Tibial nerve (tissue), 3 donors: ENCODE results near the gene ANKRD42.

Source experiments
- POLR2A ChIP-seq, 2 donors: fragments of 450-650 bp; IDR thresholded peaks; one replicate each; pipeline ENCODE4 v1.6.1; 2017; ENCODE audit warnings: antibody characterized with exemption in 2 of 2, mild to moderate bottlenecking in 2 of 2, moderate library complexity in 2 of 2
- TF ChIP-seq, protein P1 (sequence below), 5 experiments: fragments of 200-600 bp in 3 of 5; fragments of 450-650 bp in 2 of 5; sonication (generic) in 3 of 5; IDR thresholded peaks; one replicate each; pipeline ENCODE4 v1.5.1; 2016 to 2019; ENCODE audit warnings: antibody characterized with exemption in 5 of 5, mild to moderate bottlenecking in 3 of 5, moderate library complexity in 2 of 5

DNA sequence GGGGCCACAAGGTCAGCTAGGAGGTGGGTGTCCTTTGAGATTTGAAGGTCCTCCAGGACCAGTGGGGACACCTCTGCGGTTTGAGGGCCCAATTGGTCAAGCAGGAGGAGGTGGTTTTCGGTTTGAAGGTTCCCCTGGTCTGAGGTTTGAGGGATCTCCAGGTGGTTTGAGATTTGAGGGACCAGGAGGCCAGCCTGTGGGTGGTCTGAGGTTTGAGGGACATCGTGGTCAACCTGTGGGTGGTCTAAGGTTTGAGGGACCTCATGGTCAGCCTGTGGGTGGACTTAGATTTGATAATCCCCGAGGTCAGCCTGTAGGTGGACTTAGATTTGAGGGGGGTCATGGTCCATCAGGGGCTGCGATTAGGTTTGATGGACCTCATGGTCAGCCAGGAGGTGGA is 24.8 kb upstream of the ANKRD42 start:
- TF ChIP-seq, protein P1, sequence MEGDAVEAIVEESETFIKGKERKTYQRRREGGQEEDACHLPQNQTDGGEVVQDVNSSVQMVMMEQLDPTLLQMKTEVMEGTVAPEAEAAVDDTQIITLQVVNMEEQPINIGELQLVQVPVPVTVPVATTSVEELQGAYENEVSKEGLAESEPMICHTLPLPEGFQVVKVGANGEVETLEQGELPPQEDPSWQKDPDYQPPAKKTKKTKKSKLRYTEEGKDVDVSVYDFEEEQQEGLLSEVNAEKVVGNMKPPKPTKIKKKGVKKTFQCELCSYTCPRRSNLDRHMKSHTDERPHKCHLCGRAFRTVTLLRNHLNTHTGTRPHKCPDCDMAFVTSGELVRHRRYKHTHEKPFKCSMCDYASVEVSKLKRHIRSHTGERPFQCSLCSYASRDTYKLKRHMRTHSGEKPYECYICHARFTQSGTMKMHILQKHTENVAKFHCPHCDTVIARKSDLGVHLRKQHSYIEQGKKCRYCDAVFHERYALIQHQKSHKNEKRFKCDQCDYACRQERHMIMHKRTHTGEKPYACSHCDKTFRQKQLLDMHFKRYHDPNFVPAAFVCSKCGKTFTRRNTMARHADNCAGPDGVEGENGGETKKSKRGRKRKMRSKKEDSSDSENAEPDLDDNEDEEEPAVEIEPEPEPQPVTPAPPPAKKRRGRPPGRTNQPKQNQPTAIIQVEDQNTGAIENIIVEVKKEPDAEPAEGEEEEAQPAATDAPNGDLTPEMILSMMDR (IDR thresholded peaks at IDR 0.05) = no peak
- TF ChIP-seq POLR2A (IDR thresholded peaks at IDR 0.05) = no peak
